Hippocampal formation (tissue), 2 donors: Measurements from ENCODE around the gene GPN3.
"Not testable (repeated sequence)": the region's sequence is repeated elsewhere in the genome, so short reads cannot be mapped to it uniquely, and the experiment has no call there.

Experiments used
- DNase-seq, 2 donors: peaks; one replicate each; lab custom pipeline; 2025; lab: John Stamatoyannopoulos, UW

GPN3 gene

DNA sequence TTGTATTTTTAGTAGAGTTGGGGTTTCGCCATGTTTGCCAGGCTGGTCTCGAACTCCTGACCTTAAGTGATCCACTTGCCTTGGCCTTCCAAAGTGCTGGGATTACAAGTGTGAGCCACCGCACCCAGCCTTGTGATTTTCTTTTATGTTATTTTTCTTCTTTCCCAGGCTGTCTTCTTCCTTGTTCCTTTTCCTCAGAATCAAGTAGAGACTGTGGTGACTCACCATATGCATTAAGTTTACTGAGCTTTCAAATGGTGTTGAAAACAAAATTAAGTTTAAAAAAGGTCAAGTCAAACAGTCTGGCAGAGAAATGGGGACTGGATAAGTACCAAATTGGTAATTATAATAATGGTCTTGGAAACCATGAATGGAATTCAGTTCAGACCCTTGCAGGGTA lies 23.6 kb downstream of the GPN3 start:
- DNase-seq = no peak

DNA sequence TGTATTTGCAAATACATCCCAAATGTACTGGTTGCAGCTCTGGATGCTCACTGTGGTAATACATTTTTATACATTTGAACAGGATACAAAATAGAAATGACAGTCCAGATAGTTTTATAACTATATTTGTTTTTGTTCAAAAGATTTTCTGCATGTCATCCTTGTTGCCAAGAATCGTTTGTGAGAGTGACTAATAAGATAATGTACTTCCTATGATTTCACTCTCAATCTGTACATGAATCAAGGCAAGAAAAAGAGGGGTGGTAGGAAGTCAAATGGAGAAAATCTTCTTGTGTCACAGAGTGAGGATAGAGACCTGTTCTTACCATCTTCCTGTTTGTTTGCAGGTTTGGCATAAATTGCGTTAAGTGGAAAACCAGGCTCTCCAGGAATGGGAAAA lies 31.8 kb downstream of the GPN3 start:
- no peak for DNase-seq

DNA sequence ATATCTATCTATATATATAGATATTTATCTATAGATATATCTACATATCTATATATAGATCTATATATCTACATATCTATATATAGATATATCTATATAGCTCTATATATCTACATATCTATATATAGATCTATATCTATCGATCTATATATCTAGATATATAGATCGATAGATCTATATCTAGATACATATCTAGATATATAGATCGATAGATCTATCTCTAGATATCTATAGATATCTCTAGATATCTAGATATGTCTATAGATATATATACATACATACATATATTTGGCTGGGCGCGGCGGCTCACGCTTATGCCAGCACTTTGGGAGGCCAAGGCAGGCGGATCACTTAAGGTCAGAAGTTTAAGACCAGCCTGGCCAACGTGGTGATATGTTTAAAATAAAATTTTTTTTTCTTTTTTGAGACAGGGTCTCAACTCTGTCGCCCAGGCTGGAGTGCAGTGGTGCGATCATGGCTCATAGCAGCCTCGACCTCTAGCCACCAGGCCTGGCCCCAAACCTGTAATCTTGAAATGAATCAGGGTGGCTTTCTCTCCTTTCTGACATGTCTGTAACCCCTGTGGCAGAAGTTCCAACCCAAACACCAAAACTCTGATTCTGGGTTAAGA lies 36.0 kb downstream of the GPN3 start:
- no peak for DNase-seq

DNA sequence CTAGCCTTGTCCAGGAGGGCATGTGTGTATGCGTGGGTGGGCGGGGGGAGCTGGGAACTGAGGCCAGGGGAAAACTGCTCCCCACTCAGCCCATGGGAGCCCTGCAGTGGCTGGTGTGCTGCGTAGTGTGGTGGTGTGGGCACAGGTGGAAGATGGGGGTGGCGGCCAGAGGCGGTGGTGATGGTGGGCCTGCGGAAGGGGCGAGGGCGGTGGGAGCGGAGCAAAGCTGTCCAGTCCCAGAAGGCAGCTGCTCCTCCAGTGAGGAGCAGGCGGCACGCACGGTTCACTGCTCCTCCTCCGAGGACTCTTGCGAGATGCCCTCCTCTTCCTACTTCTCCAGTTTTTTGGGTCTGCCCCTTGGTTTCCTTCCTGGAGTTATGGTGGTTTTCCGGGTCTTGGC lies 38.4 kb downstream of the GPN3 start:
- DNase-seq = not testable (repeated sequence)

DNA sequence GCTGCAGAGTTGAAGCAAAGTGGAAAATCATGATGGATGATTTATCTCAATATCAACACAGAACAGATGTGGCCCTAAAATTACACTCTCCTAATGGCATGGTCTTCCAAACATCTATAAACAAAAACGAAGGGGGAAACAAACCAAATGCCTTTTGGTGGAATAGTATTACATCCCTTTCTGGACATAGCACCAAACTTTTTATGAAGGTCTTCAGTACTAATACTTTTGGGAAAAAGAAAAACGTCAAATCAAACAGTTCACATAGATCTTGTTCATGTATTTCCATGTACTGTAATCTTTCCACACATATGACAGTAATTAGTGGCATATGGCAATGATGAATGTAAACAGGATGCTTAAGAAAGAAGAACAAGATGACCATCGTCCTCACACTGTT lies 41.7 kb downstream of the GPN3 start:
- DNase-seq = no peak

DNA sequence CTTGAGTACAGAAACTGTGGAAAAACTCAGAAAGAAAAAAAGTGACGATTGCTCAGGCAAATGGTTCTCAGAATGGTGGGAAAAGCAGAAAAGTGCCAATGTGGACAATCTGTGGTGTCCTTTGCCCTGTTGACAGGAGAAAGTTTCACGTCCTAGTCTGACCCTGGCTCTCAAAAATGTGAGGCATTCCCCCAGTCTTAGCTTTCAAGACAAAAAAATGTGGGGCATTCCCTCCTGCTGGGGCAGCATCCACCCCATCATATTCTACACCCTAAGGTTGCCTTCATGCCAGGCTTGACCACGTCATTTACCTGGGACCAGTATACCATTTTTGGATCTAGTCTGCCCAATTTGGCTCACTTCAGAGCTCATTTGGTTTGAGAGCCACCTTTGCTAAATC lies 43.8 kb downstream of the GPN3 start:
- DNase-seq = no peak

DNA sequence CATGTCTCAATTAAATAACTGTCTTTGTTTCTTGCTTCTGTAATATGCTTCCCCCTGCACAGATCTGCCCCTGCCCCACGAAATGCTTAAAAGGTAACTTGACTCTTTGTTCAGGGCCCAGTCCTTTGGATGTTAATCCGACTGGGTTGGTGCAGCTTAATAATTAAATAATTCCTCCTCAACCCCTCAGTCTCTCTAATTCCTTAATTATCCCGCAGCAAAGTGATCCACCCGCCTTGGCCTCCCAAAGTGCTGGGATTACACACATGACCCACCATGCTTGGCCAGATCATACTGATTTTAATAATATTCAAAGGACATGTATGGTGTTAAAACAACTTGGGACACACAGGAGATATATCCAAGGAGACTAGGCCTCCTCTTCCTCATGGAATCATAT lies 46.4 kb downstream of the GPN3 start:
- no peak for DNase-seq

DNA sequence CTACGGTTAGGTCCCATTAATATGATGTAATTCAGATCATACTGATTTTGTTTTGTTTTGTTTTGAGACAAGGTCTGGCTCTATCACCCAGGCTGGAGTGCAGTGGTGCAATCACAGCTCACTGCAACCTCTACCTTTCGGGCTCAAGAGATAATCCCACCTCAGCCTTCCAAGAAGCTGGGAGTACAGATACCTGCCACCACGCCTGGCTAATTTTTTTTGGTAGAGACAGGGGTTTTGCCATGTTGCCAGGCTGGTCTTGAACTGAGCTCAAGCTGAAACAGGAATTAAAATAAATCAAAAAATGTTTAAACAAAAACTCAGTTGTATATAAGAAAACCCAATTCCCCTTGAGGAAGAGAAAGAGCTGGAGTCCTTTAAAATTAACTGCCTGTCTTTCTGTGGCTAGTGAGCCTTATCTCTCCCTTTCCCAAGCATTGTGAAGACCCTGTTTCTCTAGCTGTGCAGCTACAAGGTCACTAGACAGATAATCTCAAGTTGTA lies 46.8 kb downstream of the GPN3 start:
- no peak for DNase-seq

DNA sequence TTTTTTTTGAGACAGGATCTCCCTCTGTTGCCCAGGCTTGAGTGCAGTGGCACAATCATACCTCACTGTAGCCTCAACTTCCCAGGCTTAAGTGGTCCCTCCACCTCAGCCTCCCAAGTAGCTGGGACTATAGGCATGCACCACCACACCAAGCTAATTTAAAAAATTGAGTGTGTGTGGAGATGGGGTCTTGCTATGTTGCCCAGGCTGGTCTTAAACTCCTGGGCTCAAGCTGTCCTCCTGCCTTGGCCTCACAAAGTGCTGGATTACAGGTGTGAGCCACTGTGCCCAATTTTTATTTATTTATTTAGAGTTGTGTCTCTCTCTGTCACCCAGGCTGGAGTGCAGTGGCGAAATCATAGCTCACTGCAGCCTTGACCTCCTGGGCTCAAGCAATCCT lies 47.4 kb downstream of the GPN3 start:
- DNase-seq = not testable (repeated sequence)

DNA sequence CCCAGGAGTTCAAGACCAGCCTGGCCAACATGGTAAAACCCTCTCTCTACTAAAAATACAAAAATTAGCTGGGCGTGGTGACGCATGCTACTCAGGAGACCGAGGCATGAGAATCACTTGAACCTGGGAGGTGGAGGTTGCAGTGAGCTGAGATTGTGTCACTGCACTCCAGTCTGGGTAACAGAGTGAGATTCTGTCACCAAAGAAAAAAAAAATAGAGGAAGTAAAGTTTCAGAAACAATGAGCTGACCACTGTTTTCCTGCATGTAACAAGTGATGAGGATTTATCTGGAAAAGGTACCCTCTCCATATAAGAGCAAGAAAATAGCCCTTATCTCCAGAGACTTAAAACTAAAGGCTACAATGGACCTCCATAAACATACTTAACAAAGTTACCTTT lies 50.9 kb downstream of the GPN3 start:
- DNase-seq = not testable (repeated sequence)

DNA sequence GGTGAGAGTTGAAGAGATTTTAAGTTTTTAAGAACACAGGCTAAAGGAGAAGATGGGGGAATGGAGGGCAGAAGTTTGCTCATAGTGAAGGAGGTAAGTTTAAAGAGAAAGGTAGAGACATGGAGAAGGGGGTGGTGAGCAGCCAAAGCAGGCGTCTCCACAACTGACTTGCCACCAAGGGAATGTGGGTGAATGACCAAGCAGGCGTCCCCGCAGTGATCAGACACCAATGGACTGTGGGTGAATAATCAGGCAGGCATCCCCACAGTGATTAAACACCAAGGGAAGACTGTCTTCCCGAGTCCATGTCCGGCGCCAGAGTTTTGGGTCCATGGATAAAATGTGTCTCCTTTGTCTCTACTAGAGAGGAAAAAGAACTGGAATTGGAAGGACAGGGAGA lies 58.0 kb downstream of the GPN3 start:
- DNase-seq = not testable (repeated sequence)

DNA sequence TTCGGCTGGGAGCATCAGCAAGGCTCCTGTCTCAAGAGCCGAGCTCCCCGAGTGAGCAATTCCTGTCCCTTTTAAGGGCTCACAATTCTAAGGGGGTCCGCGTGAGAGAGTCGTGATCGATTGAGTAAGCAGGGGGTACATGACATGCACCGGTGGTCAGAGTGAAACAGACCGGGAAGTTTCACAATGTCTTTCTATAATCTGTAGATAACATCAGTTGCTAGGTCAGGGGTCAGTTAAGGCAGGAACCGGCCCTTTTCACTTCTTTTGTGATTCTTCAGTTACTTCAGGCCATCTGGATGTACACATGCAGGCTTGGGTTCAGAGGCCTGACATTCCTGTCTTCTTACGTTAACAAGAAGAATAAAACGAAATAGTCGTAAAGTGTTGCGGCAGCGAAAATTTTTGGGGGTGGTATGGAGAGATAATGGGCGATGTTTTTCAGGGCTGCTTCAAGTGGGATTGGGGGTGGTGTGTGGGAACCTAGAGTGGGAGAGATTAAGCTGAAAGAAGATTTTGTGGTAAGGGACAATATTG lies 62.9 kb downstream of the GPN3 start:
- not testable (repeated sequence) for DNase-seq

DNA sequence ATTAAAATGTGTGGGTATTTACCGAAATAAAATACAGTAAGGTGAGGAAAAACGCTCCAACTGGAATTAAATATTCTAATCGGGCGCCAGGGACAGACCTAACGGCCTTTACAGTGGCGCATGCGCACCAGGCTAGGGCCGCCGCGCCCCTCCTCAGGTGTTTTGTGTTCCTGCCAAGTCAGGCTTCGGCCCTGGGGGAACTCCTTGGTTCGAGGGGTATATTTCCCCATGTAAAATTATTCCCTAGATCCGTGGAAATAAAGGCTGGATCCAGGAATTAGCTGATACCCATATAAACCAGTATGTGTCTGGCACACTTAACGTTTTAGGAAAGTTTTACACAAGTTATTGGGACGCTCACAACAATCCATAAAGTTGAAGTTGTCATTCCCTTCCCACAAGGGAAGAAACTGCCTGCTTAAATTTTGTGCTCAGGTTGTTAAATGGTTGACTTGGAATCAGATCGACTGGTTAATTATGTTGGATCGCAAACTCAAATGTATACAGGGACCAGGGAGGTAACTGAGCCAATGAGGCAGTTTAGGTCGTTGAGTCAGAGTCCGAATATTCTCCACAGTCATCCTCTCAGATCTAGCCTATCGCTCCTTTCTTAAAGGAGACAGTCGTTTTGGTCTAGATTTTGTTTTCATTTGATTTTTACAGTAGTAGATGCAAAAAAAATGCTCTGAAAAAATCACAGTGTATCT lies 63.9 kb downstream of the GPN3 start:
- DNase-seq = peak; percentile 44 to 46

DNA sequence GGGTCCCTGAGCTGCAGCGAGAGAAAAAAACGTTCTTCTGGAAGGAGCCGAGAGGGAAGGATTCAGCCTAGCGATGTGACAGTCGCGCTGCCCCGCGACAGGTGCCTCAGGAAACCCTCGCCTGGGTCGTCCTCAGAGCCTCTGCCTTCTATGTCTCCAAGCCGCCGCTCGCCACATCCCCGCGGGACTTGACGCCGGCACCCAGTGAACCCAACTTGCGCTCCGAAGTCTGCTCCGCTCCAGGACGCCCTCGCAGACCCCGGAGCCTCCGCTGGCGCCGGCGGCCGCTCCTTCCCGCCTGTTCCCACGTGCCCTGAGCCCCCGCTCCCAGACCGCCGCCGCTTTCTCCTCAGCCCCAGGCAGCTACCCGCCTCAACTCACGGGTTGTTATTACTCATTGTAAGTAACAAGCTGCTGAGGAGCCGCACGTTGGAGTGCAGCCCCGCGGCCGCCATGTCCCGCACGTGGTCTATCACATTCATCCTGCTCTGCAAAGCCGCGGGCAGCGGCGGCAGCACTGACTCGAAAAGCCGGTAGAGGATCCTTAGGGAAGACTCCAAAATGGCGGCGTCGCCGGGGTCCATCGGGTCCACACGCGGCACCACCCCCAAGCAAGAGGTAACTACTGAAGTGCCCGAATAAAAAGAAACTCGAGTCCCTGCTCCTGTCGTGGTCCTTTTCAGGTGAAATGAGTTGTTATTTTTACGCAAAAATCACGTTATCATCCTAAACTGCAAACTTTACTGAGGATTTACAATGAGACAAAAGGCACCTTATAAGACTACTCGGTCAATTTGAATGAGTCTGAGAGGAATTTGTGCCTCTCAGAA lies 64.7 kb downstream of the GPN3 start, which contains the start of gene ANAPC7:
TSS of gene ANAPC7 (minus strand) at position 563 of the 830 bp plus-strand sequence. CDS start at position 482, 81 bp downstream.
- DNase-seq = peak; percentile 77 to 82
